GM21423 (cell line): Measurements from ENCODE around the gene NUCB1.
"Not testable (repeated sequence)": the region's sequence is repeated elsewhere in the genome, so short reads cannot be mapped to it uniquely, and the experiment has no call there.

Experiments
- ATAC-seq: cut with Tn5 transposase; IDR thresholded peaks from one replicate; pipeline ENCODE4 v1.9.1; 2021; ENCODE audit warnings: mild to moderate bottlenecking, moderate library complexity; ENCODE audit not compliant: unreplicated experiment

Gene NUCB1

DNA sequence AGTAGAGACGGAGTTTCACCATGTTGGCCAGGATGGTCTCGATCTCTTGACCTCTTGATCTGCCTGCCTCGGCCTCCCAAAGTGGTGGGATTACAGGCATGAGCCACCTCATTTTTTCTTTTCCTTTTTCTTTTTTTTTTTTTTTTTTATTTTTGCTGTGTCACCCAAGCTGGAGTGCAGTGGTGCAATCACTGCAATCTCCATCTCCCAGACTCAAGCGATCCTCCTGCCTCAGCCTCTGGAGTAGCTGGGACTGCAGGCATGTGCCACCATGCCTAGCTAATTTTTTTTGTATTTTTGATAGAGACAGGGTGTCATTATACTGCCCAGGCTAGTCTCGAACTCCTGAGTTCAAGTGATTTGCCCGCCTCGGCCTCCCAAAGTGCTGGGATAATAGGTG lies 2.2 kb downstream of the NUCB1 start:
- ATAC-seq, result not testable (repeated sequence)

DNA sequence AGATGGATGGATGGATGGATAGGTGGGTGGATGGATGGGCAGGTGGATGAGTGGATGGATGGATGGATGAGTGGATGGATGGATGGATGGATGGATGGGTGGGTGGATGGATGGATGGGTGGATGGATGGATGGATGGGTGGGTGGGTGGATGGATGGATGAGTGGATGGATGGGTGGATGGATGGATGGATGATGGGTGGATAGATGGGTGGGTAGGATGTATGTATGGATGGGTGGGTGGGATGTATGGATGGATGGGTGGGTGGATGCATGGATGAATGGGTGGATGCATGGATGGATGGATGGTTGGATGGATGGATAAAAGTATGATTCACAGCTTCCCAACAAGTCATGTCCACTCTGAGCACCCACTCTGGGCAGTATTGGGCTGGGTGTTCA lies 3.7 kb downstream of the NUCB1 start:
- not testable (repeated sequence) for ATAC-seq

DNA sequence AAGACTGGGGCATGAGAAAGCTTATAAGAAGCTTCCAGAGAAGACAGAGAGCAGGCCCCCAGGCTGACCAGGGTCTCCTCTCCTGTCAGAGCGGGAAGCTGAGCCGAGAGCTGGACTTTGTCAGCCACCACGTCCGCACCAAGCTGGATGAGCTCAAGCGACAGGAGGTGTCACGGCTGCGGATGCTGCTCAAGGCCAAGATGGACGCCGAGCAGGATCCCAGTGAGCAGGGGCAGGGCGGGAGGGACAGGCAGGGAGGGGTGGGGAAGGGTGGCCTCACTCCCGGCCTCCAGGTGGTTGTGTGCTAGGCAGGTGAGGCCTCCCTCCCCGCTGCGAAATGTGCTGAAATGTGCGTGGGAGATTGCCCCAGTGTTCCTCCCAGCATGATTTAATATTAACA lies 5.6 kb downstream of the NUCB1 start:
- ATAC-seq, result no peak

DNA sequence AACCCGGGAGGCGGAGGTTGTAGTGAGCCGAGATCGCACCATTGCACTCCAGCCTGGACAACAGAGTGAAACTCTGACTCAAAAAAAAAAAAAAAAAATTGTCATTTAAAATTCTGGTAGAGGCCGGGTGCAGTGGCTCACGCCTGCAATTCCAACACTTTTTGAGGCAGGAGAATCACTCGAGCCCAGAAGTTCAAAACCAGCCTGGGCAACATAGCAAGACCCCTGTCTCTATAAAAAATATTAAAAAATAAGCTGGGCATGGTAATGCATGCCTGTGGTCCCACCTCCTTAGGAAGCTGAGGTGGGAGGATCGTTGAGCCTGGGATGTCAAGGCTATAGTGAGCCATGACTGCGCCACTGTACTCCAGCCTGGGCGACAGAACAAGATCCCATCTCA lies 6.2 kb downstream of the NUCB1 start:
- no peak for ATAC-seq

DNA sequence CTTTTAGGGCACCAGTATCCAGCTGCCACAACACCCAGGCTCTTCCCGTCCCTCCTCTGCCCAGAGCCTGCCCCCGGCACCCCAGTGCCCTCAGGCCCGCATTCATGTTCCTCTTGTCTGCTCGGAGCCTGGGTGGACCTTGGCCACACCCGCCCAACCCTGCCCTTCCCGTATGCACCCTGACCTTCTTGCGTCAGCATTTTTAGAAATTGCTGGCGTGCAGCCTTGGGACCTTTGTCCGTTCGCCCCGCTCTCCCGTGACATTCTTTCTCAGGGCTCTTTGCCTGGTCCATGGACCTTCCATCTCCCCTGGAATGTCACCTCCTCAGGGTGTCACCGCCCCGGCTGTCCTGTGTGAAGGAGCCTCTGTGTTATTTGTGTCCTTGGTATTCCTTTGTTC lies 7.6 kb downstream of the NUCB1 start:
- no peak for ATAC-seq

DNA sequence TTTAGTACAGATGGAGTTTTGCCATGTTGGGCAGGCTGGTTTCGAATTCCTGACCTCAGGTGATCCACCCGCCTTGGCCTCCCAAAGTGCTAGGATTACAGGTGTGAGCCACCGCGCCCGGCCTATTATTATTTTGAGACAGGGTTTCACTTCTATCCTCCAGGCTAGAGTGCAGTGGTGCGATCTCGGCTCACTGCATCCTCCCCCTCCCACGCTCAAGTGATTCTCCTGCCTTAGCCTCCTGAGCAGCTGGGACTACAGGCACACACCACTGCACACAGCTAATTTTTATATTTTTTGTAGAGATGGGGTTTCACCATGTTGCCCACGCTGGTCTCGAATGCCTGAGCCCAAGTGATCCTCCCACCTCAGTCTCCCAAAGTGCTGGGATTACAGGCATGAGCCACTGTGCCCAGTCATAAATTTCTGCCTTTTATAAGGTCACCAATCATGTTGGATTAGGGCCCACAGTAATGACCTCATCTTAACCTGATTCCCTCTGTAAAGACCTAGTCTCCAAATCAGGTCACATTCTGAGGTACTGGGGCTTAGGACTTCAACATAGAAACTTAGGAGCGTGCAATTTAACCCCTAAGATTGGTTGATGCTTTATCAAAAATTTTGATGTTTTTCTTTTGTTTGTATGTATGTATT lies 9.4 kb downstream of the NUCB1 start:
- ATAC-seq, result not testable (repeated sequence)

DNA sequence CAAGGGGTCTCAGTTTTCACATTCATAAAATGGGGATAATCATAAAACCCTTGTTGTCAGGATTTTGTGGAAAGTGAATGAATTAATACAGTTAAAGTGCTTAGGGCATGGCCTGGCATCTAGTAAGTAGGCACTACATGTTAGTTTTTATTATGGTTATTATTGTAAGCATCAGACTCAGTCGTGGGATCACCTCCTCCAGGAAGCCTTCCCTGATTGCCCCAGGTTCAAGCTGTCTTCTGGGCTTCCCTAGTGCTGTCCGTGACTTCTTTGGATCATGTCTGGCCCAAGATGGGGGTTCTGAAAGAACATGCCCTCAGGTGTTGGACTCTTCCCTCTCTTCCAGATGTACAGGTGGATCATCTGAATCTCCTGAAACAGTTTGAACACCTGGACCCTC lies 10.7 kb downstream of the NUCB1 start:
- ATAC-seq, result no peak

DNA sequence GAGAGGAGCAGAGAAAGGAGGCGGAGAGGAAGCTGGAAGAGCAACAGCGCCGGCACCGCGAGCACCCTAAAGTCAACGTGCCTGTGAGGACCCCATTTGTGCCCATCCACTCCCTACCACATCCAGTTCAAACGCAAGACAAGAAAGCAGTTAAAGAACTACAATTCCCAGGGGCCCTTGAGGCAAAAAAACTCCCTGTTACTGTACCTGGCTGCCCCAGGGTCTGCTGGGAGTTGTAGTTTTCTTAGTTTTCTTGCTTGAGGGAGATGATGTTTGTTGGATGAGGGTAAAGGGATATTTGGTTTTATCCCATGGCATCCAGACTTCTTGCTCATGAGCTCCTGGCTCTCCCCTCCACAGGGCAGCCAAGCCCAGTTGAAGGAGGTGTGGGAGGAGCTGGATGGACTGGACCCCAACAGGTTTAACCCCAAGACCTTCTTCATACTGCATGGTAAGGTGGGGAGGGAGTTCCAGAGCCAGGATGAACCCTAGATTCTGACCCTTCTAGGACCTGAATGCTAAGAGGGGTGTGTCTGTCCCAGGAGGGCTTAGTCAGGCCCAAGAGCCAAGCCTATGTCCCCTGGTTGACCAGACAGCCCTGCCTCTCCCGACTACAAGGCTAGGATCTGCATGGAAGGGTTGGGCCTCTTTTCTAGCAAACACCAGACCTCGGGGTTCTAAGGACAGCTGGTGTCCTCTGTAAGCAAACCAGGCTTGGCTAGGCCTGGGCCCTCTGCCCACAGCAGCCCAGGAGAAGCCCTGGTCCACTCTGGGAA lies 13.2 kb downstream of the NUCB1 start:
- no peak for ATAC-seq

DNA sequence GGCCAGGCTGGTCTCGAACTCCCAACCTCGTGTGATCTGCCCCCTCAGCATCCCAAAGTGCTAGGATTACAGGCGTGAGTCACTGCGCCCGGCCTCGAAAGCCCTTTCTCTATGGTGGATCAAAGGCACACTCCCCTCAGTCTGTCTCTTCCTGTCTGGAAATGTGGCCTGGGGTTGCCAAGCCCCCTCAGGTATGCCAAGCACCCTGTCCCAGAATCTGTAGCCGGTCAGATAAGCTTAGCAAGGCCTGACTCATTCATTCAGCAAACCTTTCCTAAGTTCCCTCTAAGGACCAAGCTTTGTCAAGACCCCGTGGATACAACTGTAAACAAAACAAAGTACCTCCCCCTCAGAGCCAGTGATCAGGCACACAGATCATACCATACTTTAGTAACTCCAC lies 14.1 kb downstream of the NUCB1 start:
- ATAC-seq, result no peak

DNA sequence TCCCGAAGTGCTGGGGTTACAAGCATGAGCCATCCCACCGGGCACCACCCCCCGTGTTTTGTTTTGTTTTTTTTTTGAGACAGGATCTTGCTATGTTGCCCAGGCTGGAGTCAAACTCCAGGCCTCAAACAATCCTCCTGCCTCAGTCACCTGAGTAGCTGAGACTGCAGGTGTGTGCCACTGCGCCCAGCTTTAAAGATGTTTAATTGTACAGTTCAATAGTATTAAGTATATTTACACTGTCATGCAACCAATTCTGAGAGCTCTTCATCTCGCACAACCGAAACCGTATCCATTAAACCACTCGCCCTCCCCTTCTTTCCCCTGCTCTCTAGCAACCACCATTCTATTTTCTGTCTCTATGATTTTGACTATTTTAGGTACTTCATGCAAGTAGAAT lies 15.6 kb downstream of the NUCB1 start:
- no peak for ATAC-seq

DNA sequence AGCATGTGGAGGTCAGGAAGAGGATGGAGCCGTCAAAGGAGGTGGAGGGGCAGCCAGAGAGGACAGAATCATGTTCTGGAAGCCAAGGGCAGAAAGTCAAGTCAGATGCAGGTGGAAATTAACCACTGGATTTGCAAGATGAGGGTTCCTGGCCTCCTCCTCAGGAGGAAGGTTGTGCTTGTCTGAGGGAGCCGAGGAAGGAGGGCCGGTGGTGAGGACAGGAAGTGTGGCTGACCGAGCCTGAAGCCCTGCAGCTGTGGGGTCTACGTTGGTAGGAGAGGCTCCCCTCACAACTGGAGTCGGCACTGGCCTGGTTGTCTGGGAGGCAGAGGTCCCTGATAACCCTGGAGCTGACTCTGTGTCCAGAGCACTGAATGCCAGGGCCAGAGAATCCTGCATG lies 18.0 kb downstream of the NUCB1 start:
- no peak for ATAC-seq

DNA sequence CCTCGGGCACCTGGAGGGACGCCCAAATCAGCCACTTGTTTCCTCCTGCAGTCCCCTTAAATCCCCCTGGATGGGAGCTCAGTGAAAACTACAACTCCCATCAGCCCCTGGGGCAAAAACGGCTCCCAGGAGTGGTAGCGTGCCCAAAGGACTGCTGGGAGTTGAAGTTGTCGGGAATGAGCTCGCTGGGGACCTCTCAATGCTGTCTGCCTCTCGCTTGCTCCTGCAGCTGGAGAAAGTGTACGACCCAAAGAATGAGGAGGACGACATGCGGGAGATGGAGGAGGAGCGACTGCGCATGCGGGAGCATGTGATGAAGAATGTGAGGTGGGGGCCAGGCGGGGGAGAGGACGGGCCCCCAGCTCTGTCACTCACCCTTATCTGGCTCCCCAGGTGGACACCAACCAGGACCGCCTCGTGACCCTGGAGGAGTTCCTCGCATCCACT lies 18.7 kb downstream of the NUCB1 start:
- no peak for ATAC-seq

DNA sequence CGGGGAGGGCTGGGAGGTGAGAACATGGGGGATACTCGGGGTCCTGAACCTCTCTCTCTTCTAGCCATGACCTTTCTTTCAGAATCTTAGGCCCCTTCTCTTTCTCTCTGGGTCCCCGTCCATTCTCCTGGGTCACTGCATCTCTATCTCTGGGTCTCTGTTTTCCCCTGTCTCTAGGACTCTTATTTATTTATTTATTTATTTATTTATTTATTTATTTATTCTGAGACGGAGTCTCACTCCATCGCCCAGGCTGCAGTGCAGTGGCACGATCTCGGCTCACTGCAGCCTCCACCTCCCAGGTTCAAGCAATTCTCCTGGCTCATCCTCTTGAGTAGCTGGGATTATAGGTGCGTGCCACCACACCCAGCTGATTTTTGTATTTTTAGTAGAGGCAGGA lies 19.2 kb downstream of the NUCB1 start:
- ATAC-seq, result not testable (repeated sequence)

DNA sequence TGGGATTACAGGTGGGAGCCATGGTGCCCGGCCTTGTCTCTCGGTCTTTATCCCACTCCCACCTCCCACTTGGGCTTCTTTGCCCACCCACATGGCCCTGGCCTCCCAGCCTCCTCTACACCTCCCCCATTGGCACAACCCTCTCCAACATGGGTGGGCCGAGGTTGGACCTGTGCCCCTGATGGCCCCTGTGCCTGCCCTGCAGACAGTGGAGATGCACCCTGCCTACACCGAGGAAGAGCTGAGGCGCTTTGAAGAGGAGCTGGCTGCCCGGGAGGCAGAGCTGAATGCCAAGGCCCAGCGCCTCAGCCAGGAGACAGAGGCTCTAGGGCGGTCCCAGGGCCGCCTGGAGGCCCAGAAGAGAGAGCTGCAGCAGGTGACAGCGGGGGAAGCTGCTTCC lies 20.8 kb downstream of the NUCB1 start:
- ATAC-seq, result no peak

DNA sequence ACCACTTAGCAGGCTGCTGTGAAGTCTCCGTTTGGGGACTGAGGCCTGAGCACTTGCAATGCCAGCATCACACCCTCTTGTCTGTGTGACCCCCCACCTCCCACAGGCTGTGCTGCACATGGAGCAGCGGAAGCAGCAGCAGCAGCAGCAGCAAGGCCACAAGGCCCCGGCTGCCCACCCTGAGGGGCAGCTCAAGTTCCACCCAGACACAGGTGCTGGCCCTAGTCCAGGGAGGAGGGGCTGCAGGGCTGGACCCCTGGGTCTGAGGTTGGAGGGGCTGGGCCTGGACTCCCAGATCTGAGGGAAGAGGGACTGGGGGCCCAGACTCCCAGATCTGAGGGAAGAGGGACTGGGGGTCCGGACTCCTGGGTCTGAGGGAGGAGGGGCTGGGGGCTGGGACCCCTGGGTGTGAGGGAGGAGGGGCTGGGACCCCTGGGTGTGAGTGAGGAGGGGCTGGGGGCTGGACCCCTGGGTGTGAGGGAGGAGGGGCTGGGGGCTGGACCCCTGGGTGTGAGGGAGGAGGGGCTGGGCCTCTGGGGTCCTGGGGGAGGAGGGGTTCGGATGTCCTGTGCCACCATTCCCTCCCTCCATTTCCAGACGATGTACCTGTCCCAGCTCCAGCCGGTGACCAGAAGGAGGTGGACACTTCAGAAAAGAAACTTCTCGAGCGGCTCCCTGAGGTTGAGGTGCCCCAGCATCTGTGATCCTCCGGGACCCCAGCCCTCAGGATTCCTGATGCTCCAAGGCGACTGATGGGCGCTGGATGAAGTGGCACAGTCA lies 21.8 kb downstream of the NUCB1 start:
- no peak for ATAC-seq

DNA sequence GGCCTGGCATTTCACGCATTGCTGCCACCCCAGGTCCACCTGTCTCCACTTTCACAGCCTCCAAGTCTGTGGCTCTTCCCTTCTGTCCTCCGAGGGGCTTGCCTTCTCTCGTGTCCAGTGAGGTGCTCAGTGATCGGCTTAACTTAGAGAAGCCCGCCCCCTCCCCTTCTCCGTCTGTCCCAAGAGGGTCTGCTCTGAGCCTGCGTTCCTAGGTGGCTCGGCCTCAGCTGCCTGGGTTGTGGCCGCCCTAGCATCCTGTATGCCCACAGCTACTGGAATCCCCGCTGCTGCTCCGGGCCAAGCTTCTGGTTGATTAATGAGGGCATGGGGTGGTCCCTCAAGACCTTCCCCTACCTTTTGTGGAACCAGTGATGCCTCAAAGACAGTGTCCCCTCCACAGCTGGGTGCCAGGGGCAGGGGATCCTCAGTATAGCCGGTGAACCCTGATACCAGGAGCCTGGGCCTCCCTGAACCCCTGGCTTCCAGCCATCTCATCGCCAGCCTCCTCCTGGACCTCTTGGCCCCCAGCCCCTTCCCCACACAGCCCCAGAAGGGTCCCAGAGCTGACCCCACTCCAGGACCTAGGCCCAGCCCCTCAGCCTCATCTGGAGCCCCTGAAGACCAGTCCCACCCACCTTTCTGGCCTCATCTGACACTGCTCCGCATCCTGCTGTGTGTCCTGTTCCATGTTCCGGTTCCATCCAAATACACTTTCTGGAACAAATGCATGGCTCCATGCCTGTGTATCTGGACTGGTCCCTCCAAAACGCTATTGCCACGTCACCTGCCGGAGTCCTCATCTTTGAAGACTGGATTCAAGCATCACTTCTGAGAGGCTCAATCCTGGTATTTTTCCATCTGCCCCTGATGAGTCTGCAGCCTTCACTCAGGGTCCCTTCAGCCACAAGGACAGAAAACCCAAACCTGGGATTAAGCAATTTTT lies 22.7 kb downstream of the NUCB1 start:
- ATAC-seq, result no peak

DNA sequence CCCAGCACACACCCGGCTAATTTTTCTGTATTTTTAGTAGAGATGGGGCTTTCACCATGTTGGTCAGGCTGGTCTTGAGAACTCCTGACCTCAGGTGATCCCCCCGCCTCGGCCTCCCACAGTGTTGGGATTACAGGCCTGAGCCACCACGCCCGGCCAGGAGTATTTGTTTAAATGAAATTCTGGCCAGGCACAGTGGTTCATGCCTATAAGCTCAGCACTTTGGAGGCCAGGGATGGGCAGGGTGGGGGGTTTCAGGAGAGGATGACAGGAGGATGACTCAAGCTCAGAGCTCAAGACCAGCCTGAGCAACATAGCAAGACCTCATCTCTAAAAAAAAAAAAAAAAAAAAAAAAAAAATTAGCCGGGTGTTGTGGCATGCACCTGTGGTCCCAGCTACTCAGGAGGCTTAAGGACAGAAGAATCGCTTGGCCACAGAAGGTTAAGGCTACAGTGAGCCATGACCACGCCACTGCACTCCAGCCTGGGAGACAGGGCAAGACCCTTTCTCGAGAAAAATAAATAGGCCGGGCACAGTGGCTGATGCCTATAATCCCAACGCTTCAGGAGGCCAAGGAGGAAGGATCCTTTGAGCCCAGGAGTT lies 25.2 kb downstream of the NUCB1 start:
- ATAC-seq, result no peak

DNA sequence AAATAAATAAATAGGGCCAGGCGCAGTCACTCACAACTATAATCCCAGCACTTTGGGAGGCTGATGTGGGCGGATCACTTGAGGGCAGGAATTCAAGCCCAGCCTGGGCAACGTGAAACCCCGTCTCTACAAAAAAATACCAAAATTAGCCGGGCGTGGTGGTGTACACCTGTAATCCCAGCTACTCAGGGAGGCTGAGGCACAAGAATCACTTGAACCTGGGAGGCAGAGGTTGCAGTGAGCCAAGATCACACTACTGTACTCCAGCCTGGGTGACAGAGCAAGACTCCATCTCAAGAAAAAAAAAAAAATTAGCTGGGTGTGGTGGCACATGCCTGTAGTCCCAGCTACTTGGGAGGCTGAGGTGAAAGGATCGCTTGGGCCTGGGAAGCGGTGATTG lies 25.8 kb downstream of the NUCB1 start:
- not testable (repeated sequence) for ATAC-seq

DNA sequence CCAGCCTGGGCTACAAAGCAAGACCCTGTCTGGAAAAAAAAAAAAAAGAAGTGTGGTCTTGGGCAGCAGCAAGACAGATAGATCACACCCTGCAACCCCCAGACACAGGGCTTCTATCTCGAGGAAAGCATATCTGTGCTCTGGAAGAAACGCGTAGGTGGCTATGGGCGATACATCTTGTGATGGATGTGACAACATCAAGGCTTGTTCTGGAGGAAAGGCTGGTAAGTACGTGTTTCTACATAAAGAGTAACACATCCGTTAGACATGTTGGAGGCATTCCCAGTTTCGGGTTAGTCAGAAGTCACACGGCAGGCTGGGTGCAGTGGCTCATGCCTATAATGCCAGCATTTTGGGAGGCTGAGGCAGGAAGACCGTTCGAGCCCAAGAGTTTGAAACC lies 26.8 kb downstream of the NUCB1 start:
- no peak for ATAC-seq

DNA sequence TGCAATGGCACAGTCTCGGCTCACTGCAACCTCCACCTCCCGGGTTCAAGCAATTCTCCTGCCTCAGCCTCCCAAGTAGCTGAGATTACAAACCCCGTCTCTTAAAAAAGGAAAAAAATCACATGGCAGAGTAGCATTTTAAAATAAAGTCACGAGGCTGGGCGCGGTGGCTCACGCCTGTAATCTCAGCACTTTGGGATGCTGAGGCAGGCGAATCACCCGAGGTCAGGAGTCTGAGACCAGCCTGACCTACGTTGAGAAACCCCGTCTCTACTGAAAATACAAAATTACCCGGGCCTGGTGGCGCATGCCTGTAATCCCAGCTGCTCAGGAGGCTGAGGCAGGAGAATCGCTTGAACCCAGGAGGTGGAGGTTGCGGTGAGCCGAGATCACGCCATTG lies 27.6 kb downstream of the NUCB1 start:
- ATAC-seq, result not testable (repeated sequence)
